Measurements from ENCODE around the gene BSN.
A peak's percentile ranks its signal among the peaks of the same experiment; 100 is the strongest.

Gene BSN

DNA sequence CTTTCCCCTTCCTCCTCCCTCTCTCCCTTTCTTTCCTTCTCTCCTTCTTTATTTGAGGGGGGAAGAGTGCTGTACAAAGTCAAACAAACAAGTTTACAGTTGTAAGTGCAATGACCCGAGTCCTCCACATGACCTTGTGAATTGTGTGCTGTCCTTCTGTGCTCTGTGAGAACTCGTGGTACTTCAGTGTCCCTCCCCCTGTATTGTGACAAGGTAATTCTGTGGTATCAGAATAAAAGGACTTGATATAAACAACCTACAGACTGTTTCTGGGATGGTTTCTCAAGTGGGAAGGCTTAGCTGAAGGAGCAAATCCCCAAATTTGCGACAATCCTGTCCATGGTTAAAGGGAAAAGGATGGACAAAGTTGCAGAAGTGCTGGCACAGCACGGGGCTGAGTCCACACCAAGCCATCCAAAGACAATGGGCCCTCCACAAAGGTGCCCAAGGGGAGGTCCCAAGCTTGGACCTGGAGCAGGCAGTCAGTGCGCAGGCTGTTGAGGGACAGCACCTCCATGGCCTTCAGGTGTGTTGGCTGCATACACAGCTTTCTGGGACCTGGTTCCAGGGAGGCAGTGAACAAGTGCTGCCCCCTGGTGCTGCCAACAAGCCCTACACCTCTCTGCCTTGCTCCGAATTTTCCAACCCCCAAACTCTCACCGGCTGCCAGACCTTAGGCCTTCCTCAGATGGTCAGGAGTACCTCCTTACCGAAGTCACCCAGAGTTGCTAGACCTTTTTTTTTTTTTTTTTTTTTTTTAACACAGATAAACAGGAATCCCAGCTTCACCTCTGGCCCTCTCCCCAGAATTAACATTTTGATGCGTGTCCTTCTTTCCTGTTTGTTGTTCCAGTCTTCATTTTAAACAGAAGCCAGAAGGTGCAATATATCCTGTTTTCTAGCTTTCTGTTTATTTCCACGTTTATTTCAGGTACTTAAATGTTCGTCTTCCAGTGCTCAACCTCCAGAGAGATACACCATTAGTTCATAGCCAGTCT lies 117.3 kb downstream of the BSN start:
- peak overlapping the region; percentile 97 for H3K27ac ChIP-seq
- TF ChIP-seq, protein P1, sequence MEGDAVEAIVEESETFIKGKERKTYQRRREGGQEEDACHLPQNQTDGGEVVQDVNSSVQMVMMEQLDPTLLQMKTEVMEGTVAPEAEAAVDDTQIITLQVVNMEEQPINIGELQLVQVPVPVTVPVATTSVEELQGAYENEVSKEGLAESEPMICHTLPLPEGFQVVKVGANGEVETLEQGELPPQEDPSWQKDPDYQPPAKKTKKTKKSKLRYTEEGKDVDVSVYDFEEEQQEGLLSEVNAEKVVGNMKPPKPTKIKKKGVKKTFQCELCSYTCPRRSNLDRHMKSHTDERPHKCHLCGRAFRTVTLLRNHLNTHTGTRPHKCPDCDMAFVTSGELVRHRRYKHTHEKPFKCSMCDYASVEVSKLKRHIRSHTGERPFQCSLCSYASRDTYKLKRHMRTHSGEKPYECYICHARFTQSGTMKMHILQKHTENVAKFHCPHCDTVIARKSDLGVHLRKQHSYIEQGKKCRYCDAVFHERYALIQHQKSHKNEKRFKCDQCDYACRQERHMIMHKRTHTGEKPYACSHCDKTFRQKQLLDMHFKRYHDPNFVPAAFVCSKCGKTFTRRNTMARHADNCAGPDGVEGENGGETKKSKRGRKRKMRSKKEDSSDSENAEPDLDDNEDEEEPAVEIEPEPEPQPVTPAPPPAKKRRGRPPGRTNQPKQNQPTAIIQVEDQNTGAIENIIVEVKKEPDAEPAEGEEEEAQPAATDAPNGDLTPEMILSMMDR (IDR thresholded peaks at IDR 0.05) = peak; percentile 93
- no peak for TF ChIP-seq ZFX (IDR thresholded peaks at IDR 0.05; ENCODE audit: borderline replicate concordance)

DNA sequence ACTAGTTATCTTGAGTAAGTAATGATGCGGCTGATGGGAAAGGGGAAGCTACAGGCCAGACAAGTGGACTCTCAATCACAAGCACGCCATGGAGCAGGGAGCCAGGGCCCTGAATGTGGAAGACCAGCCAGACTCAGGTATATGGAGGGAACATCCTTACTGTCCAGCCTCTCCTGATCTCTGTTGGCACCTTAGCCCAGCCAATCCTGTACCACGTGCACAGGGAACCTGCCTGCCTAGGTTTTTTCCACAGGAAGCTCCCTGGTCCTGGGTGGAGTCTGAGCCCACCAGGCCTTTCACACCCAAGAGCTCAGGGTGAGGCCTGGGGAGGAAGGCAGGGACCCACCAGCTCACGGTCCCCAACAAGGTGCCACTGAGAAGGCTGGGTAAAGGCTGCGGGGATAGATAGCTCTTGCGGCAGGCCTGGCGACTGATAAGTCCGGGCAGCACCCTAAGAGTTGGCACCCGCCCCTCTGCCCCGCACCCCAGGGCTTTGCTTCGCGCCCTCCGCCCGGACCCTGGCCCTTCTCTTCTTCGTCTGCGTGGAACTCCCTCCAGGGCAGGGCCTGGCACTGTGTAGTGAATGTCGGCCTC lies 118.9 kb downstream of the BSN start:
- H3K27ac ChIP-seq = peak overlapping the region; percentile 97
- TF ChIP-seq, protein P1 (IDR thresholded peaks at IDR 0.05) = no peak
- no peak for TF ChIP-seq ZFX (IDR thresholded peaks at IDR 0.05; ENCODE audit: borderline replicate concordance)

DNA sequence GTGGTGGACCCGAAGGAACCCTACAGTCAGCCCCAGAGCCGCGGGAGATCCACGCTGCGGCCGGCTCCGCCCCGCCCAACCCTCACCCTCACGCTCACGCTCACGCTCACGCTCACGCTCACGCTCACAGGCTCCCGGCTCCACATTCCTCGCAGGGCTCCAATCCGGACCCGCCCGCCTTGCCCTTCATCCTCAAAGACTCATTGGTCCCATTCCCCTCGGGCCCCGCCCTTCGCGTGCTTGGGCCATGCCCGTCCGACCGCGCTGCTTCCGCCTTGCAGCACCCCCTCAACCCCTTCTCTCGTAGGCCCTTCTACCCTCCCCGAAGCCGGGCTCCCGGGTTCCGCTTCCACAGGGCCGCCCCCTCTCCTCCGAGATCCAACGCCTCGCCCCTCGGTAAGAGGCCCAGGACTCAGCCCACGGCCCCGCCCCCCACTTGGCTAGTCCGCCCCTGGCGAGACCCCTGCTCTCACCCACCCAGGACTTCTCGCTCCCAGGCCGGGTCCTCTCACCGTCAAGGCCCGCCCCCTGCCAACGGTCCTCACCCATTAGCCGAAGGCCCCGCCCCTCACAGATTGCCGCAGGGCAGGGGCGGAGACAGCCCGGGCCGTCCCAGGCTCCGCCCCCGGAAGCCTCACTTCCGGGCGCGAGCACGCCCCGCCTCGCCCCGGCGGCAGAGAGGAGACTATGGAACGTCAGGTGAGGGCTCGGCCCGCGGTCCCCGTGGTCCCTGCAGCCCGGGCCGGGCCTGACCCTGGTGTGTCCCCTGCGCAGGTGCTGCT lies 119.6 kb downstream of the BSN start, which contains the start of gene APEH:
Gene APEH (plus strand): TSS at position 637 of the 782 bp plus-strand sequence. CDS start 51 bp downstream, at position 688.
- peak within 1 kb of the TSS; percentile 97 for H3K27ac ChIP-seq
- TF ChIP-seq ZFX (IDR thresholded peaks at IDR 0.05; ENCODE audit: borderline replicate concordance) = no peak
- TF ChIP-seq, protein P1 (IDR thresholded peaks at IDR 0.05) = no peak

DNA sequence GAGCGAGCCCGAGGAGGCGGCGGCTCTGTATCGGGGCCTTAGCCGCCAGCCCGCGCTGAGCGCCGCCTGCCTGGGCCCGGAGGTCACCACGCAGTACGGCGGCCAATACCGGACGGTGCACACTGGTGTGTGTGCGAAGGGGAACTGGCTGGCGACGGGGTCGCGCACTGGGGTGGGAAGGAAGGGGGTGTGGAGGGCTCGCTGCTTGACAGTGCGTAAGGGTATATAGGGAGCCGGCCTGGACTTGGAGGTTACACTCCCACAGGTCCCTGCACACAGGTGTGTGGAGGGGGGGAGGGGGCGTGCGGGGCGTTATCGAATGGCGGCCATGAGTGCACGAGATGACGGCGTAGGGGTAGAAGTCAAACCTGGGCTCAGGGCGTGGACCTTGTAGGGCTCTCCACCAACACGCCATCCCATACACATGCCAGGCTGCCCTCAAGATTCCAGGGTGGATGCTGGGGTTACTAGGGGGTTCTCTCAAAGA lies 120.3 kb downstream of the BSN start:
- H3K27ac ChIP-seq = peak overlapping the region; percentile 97
- TF ChIP-seq, protein P1 (IDR thresholded peaks at IDR 0.05) = no peak
- TF ChIP-seq ZFX (IDR thresholded peaks at IDR 0.05; ENCODE audit: borderline replicate concordance) = no peak

DNA sequence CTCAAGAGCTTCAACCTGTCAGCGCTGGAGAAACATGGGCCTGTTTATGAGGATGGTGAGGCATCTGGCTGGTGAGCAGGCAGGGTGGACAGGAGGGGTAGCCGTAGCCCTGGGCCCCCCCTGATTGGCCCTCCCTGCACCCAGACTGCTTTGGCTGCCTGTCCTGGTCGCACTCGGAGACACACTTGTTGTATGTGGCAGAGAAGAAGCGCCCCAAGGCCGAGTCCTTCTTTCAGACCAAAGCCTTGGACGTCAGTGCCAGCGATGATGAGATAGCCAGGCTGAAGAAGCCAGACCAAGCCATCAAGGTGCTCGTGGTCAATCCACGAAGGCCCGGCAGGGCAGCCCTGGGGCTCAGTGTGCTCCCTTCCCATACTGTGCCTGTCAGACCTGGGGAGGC lies 121.6 kb downstream of the BSN start:
- peak overlapping the region; percentile 97 for H3K27ac ChIP-seq
- TF ChIP-seq, protein P1 (IDR thresholded peaks at IDR 0.05) = no peak
- no peak for TF ChIP-seq ZFX (IDR thresholded peaks at IDR 0.05; ENCODE audit: borderline replicate concordance)

DNA sequence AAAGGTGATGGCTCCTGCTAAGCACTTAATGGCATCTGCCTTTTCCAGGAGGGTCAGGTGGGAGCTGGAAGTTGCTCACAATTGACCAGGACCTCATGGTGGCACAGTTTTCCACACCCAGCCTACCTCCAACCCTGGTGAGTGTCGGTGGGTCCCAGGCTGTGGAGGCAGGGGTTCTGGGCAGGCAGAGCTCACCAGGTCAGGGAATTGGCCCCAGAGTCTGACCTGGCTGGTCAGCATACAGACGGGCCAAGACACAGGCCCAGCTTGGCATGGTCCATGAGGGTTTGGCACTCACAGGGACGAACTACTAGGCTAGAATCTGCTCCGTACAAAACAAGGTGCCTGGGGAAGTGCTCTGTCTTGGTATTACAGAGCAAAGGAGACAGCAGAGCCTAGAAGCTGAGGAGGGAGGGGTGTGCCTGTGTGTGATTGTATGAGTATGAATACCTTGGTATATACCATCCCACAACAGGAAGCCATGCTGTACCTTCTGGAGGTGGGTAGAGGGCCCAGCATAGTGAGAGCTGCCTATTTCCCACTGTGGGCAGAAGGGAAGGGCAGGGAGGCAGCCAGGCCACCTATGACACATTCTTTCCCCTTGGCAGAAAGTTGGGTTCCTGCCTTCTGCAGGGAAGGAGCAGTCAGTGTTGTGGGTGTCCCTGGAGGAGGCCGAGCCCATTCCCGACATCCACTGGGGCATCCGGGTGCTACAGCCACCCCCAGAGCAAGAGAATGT lies 126.4 kb downstream of the BSN start:
- TF ChIP-seq, protein P1 (IDR thresholded peaks at IDR 0.05) = no peak
- no peak for TF ChIP-seq ZFX (IDR thresholded peaks at IDR 0.05; ENCODE audit: borderline replicate concordance)

More for the DNA sequence above, 126.4 kb downstream of the BSN start:
- no peak overlapping the region for H3K27ac ChIP-seq

Data from 22Rv1 (cell line).